IMR-90 (cell line): ENCODE measurements around the gene ABO.

Experiments used
- BHLHE40 ChIP-seq: fragments of 150-350 bp; IDR thresholded peaks from 2 replicates; pipeline ENCODE4 v1.6.1; 2016; ENCODE audit warnings: mild to moderate bottlenecking, low read depth, low read length
- CEBPB ChIP-seq: IDR thresholded peaks from 2 replicates; pipeline ENCODE4 v1.6.1; 2012; ENCODE audit warnings: low read depth, low read length, improper control_type of control experiment
- CTCF ChIP-seq: conservative IDR thresholded peaks from 2 replicates; pipeline ENCODE4 v1.5.1; 2012; ENCODE audit warnings: mild to moderate bottlenecking, low read depth, low read length, improper control_type of control experiment
- ELK1 ChIP-seq: fragments of 150-350 bp; IDR thresholded peaks from 2 replicates; pipeline ENCODE4 v1.6.1; 2016; ENCODE audit warnings: low read depth, mild to moderate bottlenecking, low read length, moderate library complexity, borderline replicate concordance
- POLR2A ChIP-seq: IDR thresholded peaks from 2 replicates; pipeline ENCODE4 v1.6.1; 2012; ENCODE audit warnings: mild to moderate bottlenecking, low read depth, low read length
- RCOR1 ChIP-seq: IDR thresholded peaks from 2 replicates; pipeline ENCODE4 v1.6.1; 2012; ENCODE audit warnings: mild to moderate bottlenecking, low read length, improper control_type of control experiment; ENCODE audit not compliant: insufficient replicate concordance
- RFX5 ChIP-seq: IDR thresholded peaks from 2 replicates; pipeline ENCODE4 v1.8.0; 2012; ENCODE audit warnings: low read depth, mild to moderate bottlenecking, low read length, moderate library complexity
- USF2 ChIP-seq: fragments of 150-350 bp; IDR thresholded peaks from 2 replicates; pipeline ENCODE4 v1.6.1; 2017; ENCODE audit warnings: mild to moderate bottlenecking, antibody characterized with exemption, low read length, low read depth

GRCh38 chr9:133239533-133240090, 35.4 kb downstream of the ABO start:
- TF ChIP-seq POLR2A: no peak
- no peak for TF ChIP-seq CEBPB
- TF ChIP-seq CTCF: no peak
- no peak for TF ChIP-seq USF2
- TF ChIP-seq BHLHE40: no peak
- TF ChIP-seq RFX5: no peak
- no peak for TF ChIP-seq ELK1
- no peak for TF ChIP-seq RCOR1
